Effector CD4-positive, alpha-beta T cell (primary cell): Measurements from ENCODE around the gene BTRC.
A peak's percentile ranks its signal among the peaks of the same experiment; 100 is the strongest.
"Not testable (repeated sequence)": the region's sequence is repeated elsewhere in the genome, so short reads cannot be mapped to it uniquely, and the experiment has no call there.

ENCODE experiments used
- DNase-seq: peaks from one replicate; pipeline ENCODE4 v3.0.0-alpha.2; 2020

BTRC gene

GRCh38 chr10:101388676-101389276, 34.8 kb downstream of the BTRC start:
- DNase-seq: no peak

GRCh38 chr10:101389532-101389931, 35.6 kb downstream of the BTRC start:
- not testable (repeated sequence) for DNase-seq

- DNase-seq: no peak
These were observed 36.1 kb downstream of the BTRC start for GRCh38 chr10:101389986-101390531.

GRCh38 chr10:101393378-101393777, 39.4 kb downstream of the BTRC start:
- DNase-seq: no peak

GRCh38 chr10:101394524-101395133, 40.7 kb downstream of the BTRC start:
- no peak for DNase-seq

- DNase-seq: peak; percentile 32
These were observed 43.2 kb downstream of the BTRC start for GRCh38 chr10:101397140-101397539.

GRCh38 chr10:101400585-101400984, 46.6 kb downstream of the BTRC start:
- no peak for DNase-seq

GRCh38 chr10:101402711-101403110, 48.7 kb downstream of the BTRC start:
- DNase-seq: no peak

GRCh38 chr10:101403161-101403560, 49.2 kb downstream of the BTRC start:
- no peak for DNase-seq

- DNase-seq: no peak
These were observed 51.0 kb downstream of the BTRC start for GRCh38 chr10:101405001-101405400.

GRCh38 chr10:101411598-101411997, 57.6 kb downstream of the BTRC start:
- no peak for DNase-seq

- DNase-seq: no peak
These were observed 60.1 kb downstream of the BTRC start for GRCh38 chr10:101414034-101414433.

- no peak for DNase-seq
These were observed 61.9 kb downstream of the BTRC start for GRCh38 chr10:101415884-101416283.

- DNase-seq: not testable (repeated sequence)
These were observed 68.0 kb downstream of the BTRC start for GRCh38 chr10:101421967-101422366.

- DNase-seq: no peak
These were observed 71.6 kb downstream of the BTRC start for GRCh38 chr10:101425535-101425934.

- no peak for DNase-seq
These were observed 74.1 kb downstream of the BTRC start for GRCh38 chr10:101428036-101428435.

GRCh38 chr10:101429423-101429822, 75.5 kb downstream of the BTRC start:
- no peak for DNase-seq

GRCh38 chr10:101436302-101436701, 82.3 kb downstream of the BTRC start:
- DNase-seq: no peak

- no peak for DNase-seq
These were observed 85.0 kb downstream of the BTRC start for GRCh38 chr10:101438881-101439391.

GRCh38 chr10:101441541-101442455, 87.8 kb downstream of the BTRC start:
- DNase-seq: no peak

GRCh38 chr10:101442456-101442800, 88.5 kb downstream of the BTRC start:
- no peak for DNase-seq

- no peak for DNase-seq
These were observed 90.3 kb downstream of the BTRC start for GRCh38 chr10:101444058-101444898.
